Astrocyte (in vitro differentiated cells and primary cell): ENCODE data around the gene ZNF860.

Experiments used
- CTCF ChIP-seq: IDR thresholded peaks from 2 replicates; pipeline ENCODE4 v1.5.1; 2011; ENCODE audit warnings: low read depth, mild to moderate bottlenecking, inconsistent platforms, low read length, moderate library complexity; ENCODE audit not compliant: insufficient read depth
- EZH2 ChIP-seq: IDR thresholded peaks from 2 replicates; pipeline ENCODE4 v1.6.1; 2012; ENCODE audit warnings: mild to moderate bottlenecking, low read length, inconsistent platforms; ENCODE audit not compliant: insufficient read depth

GRCh38 chr3:31985831-31986230 lies 4.3 kb downstream of the ZNF860 start:
- TF ChIP-seq CTCF (no peak), EZH2 (no peak)
